B cell (primary cell): Measurements from ENCODE around the gene CNTNAP2. TPM values are rescaled to one million over a fixed set of nuclear protein-coding genes. Genes with fewer than 3 reads are reported as not detected.

Experiments used
- ATAC-seq: fragments of 200-7000 bp; cut with Tn5 transposase; one replicate; pipeline ENCODE4 v1.10.0; 2021; ENCODE audit warnings: low read depth, mild to moderate bottlenecking, moderate number of reproducible peaks, moderate library complexity
- CTCF ChIA-PET: fragments of 350-600 bp; sonication (Branson Sonifier 250); formaldehyde crosslinking; loops from one replicate; lab custom pipeline; 2021; ENCODE audit warnings: antibody characterized with exemption, inconsistent platforms; lab: Charles Lee
- POLR2A ChIA-PET: fragments of 350-600 bp; sonication (Branson Sonifier 250); formaldehyde crosslinking; loops from one replicate; lab custom pipeline; 2021; ENCODE audit warnings: antibody characterized with exemption; lab: Charles Lee
- DNase-seq: peaks from one replicate; pipeline ENCODE4 v3.0.0; 2013
- H2AFZ ChIP-seq: 2 replicates; pipeline ENCODE4 v1.6.1; 2012; ENCODE audit warnings: mild to moderate bottlenecking, low read depth, low read length; ENCODE audit not compliant: insufficient read depth, poor library complexity, severe bottlenecking
- H3K27ac ChIP-seq, 2 donors: 1 replicate in 1 of 2; 2 replicates in 1 of 2; pipeline ENCODE4 v1.5.1; 2012 to 2013; ENCODE audit warnings: low read length in 2 of 2, mild to moderate bottlenecking in 2 of 2, moderate library complexity in 1 of 2
- H3K27me3 ChIP-seq, 4 experiments: fragments of 200-600 bp in 1 of 4; sonication (generic) in 1 of 4; replicated peaks in 1 of 4; 1 replicate in 2 of 4; 2 replicates in 2 of 4; pipeline versions ENCODE4 v1.6.1 to v1.7.0; 2013 to 2016; ENCODE audit warnings: low read length in 3 of 4, mild to moderate bottlenecking in 2 of 4, mixed read lengths in 1 of 4, moderate library complexity in 1 of 4; ENCODE audit not compliant: insufficient read depth in 4 of 4, control insufficient read depth in 3 of 4; ENCODE audit errors: control extremely low read depth in 1 of 4
- H3K36me3 ChIP-seq, 2 experiments: replicated peaks in 1 of 2; 1 replicate in 1 of 2; 2 replicates in 1 of 2; pipeline versions ENCODE4 v1.6.1 to v1.7.1; 2013; ENCODE audit warnings: low read length in 1 of 2; ENCODE audit not compliant: insufficient read depth in 2 of 2, control insufficient read depth in 1 of 2; ENCODE audit errors: control extremely low read depth in 1 of 2, extremely low read depth in 1 of 2
- H3K4me1 ChIP-seq, 2 donors: fragments of 200-600 bp in 1 of 2; sonication (generic) in 1 of 2; 1 replicate in 1 of 2; 2 replicates in 1 of 2; pipeline versions ENCODE4 v1.5.1 to v1.6.1; 2013 to 2017; ENCODE audit warnings: low read length in 2 of 2; ENCODE audit not compliant: control insufficient read depth in 2 of 2, insufficient read depth in 2 of 2
- H3K4me2 ChIP-seq: replicated peaks from 2 replicates; pipeline ENCODE3; 2012; ENCODE audit warnings: mild to moderate bottlenecking, low read depth, low read length; ENCODE audit not compliant: poor library complexity, severe bottlenecking
- H3K4me3 ChIP-seq, 5 experiments: fragments of 200-600 bp in 1 of 5; sonication (generic) in 1 of 5; 1 replicate in 3 of 5; 2 replicates in 2 of 5; pipeline versions ENCODE4 v1.5.1 to v1.7.0; 2011 to 2016; ENCODE audit warnings: low read length in 4 of 5, mild to moderate bottlenecking in 4 of 5, low read depth in 2 of 5, control low read depth in 1 of 5, moderate library complexity in 1 of 5; ENCODE audit not compliant: insufficient read depth in 1 of 5; ENCODE audit errors: control extremely low read depth in 1 of 5, extremely low read depth in 1 of 5
- H3K79me2 ChIP-seq: fragments of 200-600 bp; sonication (generic); one replicate; pipeline ENCODE4 v1.6.0; 2016; ENCODE audit warnings: low read length; ENCODE audit not compliant: control insufficient read depth, insufficient read depth
- H3K9ac ChIP-seq: fragments of 200-600 bp; sonication (generic); 2 replicates; pipeline ENCODE4 v1.6.1; 2017; ENCODE audit warnings: mild to moderate bottlenecking, low read length, moderate library complexity
- H3K9me3 ChIP-seq, 3 donors: one replicate each; pipeline versions ENCODE4 v1.6.1 to v1.7.1; 2013; ENCODE audit warnings: low read length in 2 of 3; ENCODE audit not compliant: control insufficient read depth in 2 of 3, insufficient read depth in 1 of 3; ENCODE audit errors: control extremely low read depth in 1 of 3
- H4K20me1 ChIP-seq: 2 replicates; pipeline ENCODE4 v1.6.0; 2012; ENCODE audit warnings: mild to moderate bottlenecking, low read length; ENCODE audit not compliant: insufficient read depth, control insufficient read depth, poor library complexity, severe bottlenecking
- H3K27ac Mint-ChIP-seq: one replicate; pipeline ENCODE4 v1.8.0; 2021; ENCODE audit warnings: mixed read lengths
- H3K27me3 Mint-ChIP-seq: one replicate; pipeline ENCODE4 v1.8.0; 2021; ENCODE audit warnings: mixed read lengths
- H3K4me1 Mint-ChIP-seq: one replicate; pipeline ENCODE4 v1.8.0; 2021; ENCODE audit warnings: mixed read lengths
- H3K4me3 Mint-ChIP-seq: one replicate; pipeline ENCODE4 v1.8.0; 2021; ENCODE audit warnings: mixed read lengths
- H3K9me3 Mint-ChIP-seq: one replicate; pipeline ENCODE4 v1.8.0; 2022; ENCODE audit warnings: mixed read lengths; ENCODE audit not compliant: insufficient read depth
- CTCF ChIP-seq: fragments of 200-600 bp; IDR thresholded peaks from one replicate; pipeline ENCODE4 v1.8.0; 2022; ENCODE audit warnings: antibody characterized with exemption, mild to moderate bottlenecking
- EZH2 ChIP-seq: IDR thresholded peaks from 2 replicates; pipeline ENCODE4 v1.6.1; 2012; ENCODE audit warnings: borderline replicate concordance, low read depth, mild to moderate bottlenecking, moderate library complexity, low read length; ENCODE audit not compliant: insufficient read depth, poor library complexity, severe bottlenecking
- WGBS: methylation state at CpG from one replicate; pipeline ENCODE4 v1.1.5; 2013; ENCODE audit warnings: missing lambda C conversion rate; ENCODE audit not compliant: insufficient coverage; 5-methylcytosine and 5-hydroxymethylcytosine counted together
- intact Hi-C: fragments of 100-400 bp; cut with micrococcal nuclease; formaldehyde crosslinking; loops from one replicate; pipeline ENCODE4 v1.10.0; 2022
- polyA plus RNA-seq: library from polyadenylated mRNA; depleted of rRNA; stranded (reverse); fragments of >200 nt; gene quantifications from 2 replicates; pipeline ENCODE4 v1.2.3, GENCODE V29; 2012
- total RNA-seq, 2 donors: library from RNA; stranded (reverse); fragments of 120-200 nt in 1 of 2; gene quantifications; 1 replicate in 1 of 2; 2 replicates in 1 of 2; pipeline versions ENCODE4 v1.2.3 to v1.2.4, GENCODE V29; 2013 to 2022

CNTNAP2 gene
- total and polyA plus RNA-seq, 2 donors (not counting 1 experiment from before 2014, with no cell fraction given): 7.4 to 16.6 TPM

- intact Hi-C loops: no loop called here
- H3K9me3 Mint-ChIP-seq: peaks cover 9% of the 10 kb centered on the region
- no peak overlapping the region for H3K27ac Mint-ChIP-seq
- H3K4me3 ChIP-seq: no peak overlapping the region
- no peaks in the 10 kb centered on the region for H3K79me2 ChIP-seq
- H2AFZ ChIP-seq: no peak overlapping the region
- H3K4me3 Mint-ChIP-seq: no peak overlapping the region
- no peak overlapping the region for H3K9ac ChIP-seq
- TF ChIP-seq EZH2 (no peak), CTCF (no peak)
- H3K9me3 ChIP-seq: peaks cover 0 to 3% (median 0%) of the 10 kb centered on the region in 3 donors
- H3K27me3 ChIP-seq: no peaks in the 10 kb centered on the region
- H3K36me3 ChIP-seq: no peaks in the 10 kb centered on the region
- H3K4me1 ChIP-seq: no peaks in the 10 kb centered on the region
- no peaks in the 10 kb centered on the region for H3K4me1 Mint-ChIP-seq
- H3K27ac ChIP-seq: no peak overlapping the region
- no peak overlapping the region for H3K4me2 ChIP-seq
- ATAC-seq (no peak), DNase-seq (no peak)
- CTCF ChIA-PET: no interaction called here
- POLR2A ChIA-PET: no interaction called here
- H4K20me1 ChIP-seq: no peaks in the 10 kb centered on the region
- no peaks in the 10 kb centered on the region for H3K27me3 Mint-ChIP-seq
These were observed 1294.5 kb downstream of the CNTNAP2 start for GRCh38 chr7:147411096-147411495.

- Mint-ChIP-seq H3K27ac (no peak overlapping the region), H3K4me3 (no peak overlapping the region), H3K4me1 (no peaks in the 10 kb centered on the region), H3K9me3 (peaks cover 9% of the 10 kb centered on the region), H3K27me3 (no peaks in the 10 kb centered on the region)
- no peak for TF ChIP-seq EZH2
- no peak for TF ChIP-seq CTCF
- H3K9ac ChIP-seq: no peak overlapping the region
- H3K27me3 ChIP-seq: no peaks in the 10 kb centered on the region
- ATAC-seq (no peak), DNase-seq (no peak)
- peaks cover 0 to 3% (median 0%) of the 10 kb centered on the region in 3 donors for H3K9me3 ChIP-seq
- H3K27ac ChIP-seq: no peak overlapping the region
- ChIA-PET POLR2A (no interaction called here), CTCF (no interaction called here)
- H3K36me3 ChIP-seq: no peaks in the 10 kb centered on the region
- H4K20me1 ChIP-seq: no peaks in the 10 kb centered on the region
- H2AFZ ChIP-seq: no peak overlapping the region
- WGBS: 75% methylated on average over 2 of the region's 2 CpGs
- H3K4me2 ChIP-seq: no peak overlapping the region
- no peaks in the 10 kb centered on the region for H3K4me1 ChIP-seq
- no peak overlapping the region for H3K4me3 ChIP-seq
- H3K79me2 ChIP-seq: no peaks in the 10 kb centered on the region
- intact Hi-C loops: no loop called here
These were observed 1295.5 kb downstream of the CNTNAP2 start for GRCh38 chr7:147412109-147412508.
